GM21737 (cell line): Measurements from ENCODE around the gene FREM1.

Experiments
- ATAC-seq: cut with Tn5 transposase; IDR thresholded peaks from one replicate; pipeline ENCODE4 v1.9.1; 2021; ENCODE audit warnings: mild to moderate bottlenecking, moderate library complexity; ENCODE audit not compliant: unreplicated experiment

The FREM1 gene

GRCh38 chr9:14827805-14828204 lies 82.4 kb downstream of the FREM1 start:
- ATAC-seq: no peak

DNA sequence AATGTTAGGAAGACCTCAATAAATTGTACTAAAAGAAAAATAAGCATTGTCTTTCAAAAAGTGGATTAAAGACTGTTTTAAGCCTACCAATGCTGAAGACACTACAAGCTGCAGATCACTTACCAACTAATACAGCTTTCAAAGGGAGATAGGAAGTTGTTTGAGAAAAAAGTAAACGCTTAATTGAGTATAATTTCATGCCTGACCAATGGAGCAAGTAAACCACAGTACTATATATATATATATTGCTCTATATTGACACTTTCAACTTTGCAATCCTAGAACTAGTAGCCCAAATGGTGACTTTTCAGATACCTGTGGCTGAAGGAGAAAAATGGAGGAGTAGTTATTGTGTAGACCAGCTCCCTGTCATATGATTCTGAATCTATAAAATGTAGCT lies 85.7 kb downstream of the FREM1 start:
- ATAC-seq: no peak

- ATAC-seq: no peak
Measured at GRCh38 chr9:14823800-14824199, 86.4 kb downstream of the FREM1 start.

GRCh38 chr9:14822666-14823065 lies 87.6 kb downstream of the FREM1 start:
- no peak for ATAC-seq

DNA sequence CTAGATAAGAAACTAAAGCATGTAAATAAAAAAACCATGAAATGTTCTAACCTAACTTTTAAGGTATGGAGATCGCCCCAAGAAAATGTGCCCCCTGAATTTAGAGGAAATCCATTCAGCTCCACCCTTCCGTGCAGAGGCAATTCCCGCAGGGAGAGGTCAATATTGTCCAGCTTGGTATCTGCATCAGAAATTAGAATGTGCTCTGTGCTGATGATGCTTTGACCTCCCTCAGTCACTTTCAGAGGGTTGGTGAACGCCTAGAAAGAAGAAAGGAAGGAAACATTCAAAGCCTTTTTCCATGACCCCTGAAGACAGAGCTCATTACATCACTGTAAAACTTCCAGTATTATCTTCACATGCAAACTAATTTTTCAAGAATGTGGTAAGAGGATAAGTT lies 91.0 kb downstream of the FREM1 start:
- ATAC-seq: no peak

GRCh38 chr9:14814249-14814628 lies 96.0 kb downstream of the FREM1 start:
- ATAC-seq: no peak

DNA sequence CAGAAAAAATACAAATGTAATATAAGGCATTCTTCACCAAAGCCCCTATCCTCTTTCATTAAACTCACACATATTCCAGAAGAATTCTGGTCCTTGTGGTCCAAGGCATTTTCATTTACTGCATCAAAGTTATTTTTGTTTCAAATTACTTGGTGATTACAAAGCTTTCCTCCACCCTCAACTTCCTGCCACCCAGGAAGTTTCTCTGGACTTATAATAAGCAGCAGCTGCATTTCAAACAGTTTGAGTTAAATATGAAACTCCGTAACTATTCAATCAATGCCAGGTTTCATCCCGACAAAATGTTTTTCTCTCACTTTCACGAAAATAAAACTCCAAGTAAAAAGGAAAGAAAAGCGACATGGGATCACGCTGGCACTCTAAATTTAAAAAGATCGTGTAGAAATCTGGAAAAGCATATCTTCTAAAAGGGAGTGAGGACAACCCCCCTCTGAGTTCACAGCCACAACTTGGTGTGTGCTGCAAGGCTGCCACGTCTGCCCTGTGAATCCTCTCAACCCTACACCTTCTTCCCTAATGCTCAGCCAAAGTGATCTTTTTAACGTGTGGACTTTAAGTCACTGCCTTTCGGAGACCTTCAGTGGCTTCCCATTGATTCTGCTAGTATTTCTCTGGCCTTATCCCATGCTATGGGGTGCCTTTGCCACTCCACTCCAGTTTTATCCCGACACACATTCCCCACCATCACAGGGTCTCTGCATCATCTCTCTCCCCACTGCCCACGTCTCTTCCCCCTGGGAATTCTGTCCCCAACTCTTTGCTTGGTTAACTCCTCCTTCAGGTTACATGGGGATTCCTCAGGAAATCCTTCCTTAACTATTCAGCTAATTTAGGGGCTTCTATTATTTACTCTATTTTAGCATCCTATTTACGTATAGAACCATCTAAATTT lies 96.6 kb downstream of the FREM1 start:
- ATAC-seq: no peak

GRCh38 chr9:14812806-14813205 lies 97.4 kb downstream of the FREM1 start:
- ATAC-seq: no peak

- ATAC-seq: no peak
Measured at GRCh38 chr9:14811844-14812243, 98.4 kb downstream of the FREM1 start.

- no peak for ATAC-seq
Measured at GRCh38 chr9:14806941-14807520, 103.2 kb downstream of the FREM1 start.

DNA sequence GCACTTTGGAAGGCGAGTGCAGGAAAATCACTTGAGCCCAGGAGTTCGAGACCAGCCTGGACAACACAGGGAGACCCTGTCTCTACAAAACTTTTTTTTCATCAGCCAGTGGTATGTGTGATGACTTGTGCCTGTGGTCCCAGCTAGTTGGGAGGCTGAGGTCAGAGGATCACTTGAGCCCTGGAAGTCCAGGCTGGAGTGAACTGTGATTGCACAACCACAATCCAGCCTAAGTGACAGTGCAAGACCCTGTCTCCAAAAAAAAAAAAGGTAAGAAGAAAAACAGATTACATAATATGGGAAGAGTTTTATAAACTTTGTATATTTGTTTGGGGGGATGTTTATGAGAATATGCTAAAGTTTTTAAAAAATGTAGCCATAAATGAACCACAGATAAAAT lies 111.2 kb downstream of the FREM1 start:
- ATAC-seq: no peak

GRCh38 chr9:14797435-14797834 lies 112.8 kb downstream of the FREM1 start:
- ATAC-seq: no peak

- ATAC-seq: no peak
Measured at GRCh38 chr9:14793389-14793788, 116.8 kb downstream of the FREM1 start.

DNA sequence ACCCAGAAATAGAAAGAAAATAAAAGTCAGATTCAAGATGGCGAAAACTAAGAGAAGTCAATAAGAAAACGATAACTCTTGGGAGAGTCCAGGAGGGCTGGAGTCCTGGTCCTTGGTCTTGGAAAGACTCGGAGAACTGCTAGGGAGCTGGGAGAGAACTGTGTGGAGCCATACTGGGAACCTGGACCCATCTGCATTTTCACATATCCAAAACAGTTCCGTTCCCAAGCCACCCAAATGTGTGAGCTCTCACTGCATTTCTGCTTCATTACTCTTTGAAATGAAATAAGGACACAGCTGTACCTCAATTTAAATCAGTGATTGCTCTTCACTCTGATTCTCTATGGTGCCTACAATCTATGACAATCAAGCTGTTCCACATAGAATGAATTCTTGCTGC lies 119.6 kb downstream of the FREM1 start:
- no peak for ATAC-seq

DNA sequence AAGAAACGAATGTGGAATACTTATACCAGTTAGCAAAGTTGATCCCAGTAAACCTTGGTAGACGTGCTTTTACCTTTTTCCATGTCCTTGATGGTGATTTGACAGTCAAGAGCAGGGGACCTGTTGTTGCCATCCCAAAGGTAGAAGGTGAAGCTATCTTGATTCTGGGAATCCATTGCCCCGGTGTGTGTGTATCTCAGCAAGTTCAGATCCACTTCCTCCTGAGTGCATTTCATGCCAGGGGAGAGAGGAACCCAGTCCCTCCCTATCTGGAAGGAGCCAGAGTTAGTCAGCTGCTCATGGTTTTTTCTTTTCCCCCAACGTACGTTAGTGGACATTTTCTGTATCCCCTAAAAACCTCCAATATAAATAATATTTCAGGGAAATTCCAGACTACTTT lies 121.4 kb downstream of the FREM1 start:
- ATAC-seq: no peak

GRCh38 chr9:14783358-14783757 lies 126.9 kb downstream of the FREM1 start:
- no peak for ATAC-seq

DNA sequence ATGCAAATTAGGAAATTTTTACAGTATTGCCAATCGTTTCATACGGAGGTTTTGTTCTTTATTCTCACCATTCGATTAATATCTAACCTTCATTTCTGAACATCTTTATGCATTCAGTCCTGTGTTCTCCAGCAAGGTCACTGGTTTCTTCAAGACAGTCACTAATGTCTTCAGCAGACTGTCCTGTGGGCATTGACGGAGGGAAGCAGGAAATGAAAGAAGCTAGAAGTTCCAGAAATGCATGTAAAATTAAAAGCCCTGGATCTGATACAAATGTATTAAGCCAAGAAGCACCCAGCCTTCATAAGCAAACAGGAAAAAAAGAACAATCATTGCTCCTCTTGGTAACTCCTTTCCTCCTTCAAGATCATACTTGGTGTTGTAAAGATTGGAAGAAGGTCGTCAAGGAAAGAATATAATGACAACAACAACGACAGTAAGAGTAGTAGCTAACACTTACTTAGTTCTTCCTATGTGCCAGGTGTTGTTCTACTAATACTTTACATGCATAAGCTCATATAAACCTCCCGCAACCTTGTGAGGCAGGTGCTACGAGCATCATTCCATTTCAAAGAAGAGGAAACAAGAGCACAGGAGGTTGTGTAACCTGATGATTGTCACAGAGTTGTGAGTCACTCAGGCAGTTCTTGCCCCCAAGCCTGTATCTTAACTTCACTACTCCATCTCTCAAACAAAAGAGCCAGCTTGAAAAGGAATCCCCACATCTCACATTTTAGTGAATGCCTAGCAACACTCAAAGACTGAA lies 127.8 kb downstream of the FREM1 start:
- ATAC-seq: no peak

GRCh38 chr9:14780693-14781092 lies 129.5 kb downstream of the FREM1 start:
- ATAC-seq: no peak

DNA sequence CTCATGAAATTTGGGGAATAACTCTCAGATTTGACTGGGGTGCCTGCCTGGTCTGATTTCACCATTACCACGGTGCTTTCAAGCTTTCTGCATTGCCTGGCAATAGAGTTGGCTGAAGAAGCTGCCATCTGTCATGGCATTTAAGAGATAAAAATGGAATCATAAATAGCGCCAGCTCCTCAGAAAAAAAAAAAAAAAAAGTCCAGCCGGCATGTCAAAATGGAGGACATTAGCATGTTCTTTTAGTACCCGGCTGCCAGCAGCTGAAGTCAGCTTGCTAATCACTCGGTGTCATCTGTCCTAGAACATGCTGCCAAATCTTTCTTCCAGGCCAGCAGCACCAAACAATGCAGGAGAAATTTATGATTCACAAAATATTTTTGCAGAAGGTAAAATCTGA lies 130.0 kb downstream of the FREM1 start:
- no peak for ATAC-seq

DNA sequence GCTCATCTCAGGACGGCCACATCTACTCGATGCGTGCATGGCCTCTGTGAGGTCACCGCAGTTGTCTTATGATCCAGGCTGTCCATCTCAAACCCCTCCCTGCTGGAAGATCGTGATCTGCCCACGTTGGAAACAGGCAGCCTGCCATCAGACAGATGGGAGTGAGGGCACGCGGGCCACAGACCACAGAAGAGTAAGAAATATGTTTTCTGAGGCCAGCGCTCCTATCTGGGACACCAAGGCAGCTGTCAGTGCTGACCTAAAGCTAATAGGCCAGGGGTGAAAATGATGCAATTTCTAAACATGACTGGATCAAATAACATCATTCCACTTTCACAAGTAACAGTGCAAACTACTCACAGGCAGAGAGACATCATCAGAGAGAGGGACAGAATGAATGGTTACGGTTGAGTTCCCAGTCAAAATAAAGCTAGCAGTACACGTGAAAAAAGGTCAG lies 130.6 kb downstream of the FREM1 start:
- ATAC-seq: no peak

GRCh38 chr9:14778565-14778964 lies 131.7 kb downstream of the FREM1 start:
- no peak for ATAC-seq

- ATAC-seq: no peak
Measured at GRCh38 chr9:14775917-14776316, 134.3 kb downstream of the FREM1 start.
